KMS-11 (cell line): Measurements from ENCODE around the gene DYNLRB1.

Experiments used
- H2AFZ ChIP-seq: fragments of 200-600 bp; sonication (generic); 2 replicates; pipeline ENCODE4 v1.6.1; 2016; ENCODE audit warnings: antibody characterized with exemption, mixed run types, low read depth
- H3K27ac ChIP-seq: fragments of 200-600 bp; sonication (generic); 2 replicates; pipeline ENCODE4 v1.6.1; 2016; ENCODE audit warnings: mild to moderate bottlenecking, mixed run types
- H3K27me3 ChIP-seq: fragments of 200-600 bp; sonication (generic); 2 replicates; pipeline ENCODE4 v1.6.1; 2017; ENCODE audit warnings: mild to moderate bottlenecking, low read depth, mixed run types, moderate library complexity; ENCODE audit not compliant: insufficient read depth
- H3K36me3 ChIP-seq: fragments of 200-600 bp; sonication (generic); 2 replicates; pipeline ENCODE4 v1.6.1; 2017; ENCODE audit warnings: mild to moderate bottlenecking, mixed run types; ENCODE audit not compliant: insufficient read depth
- H3K4me1 ChIP-seq: fragments of 200-600 bp; sonication (generic); 2 replicates; pipeline ENCODE4 v1.6.1; 2016; ENCODE audit warnings: mild to moderate bottlenecking, low read depth, mixed run types; ENCODE audit not compliant: poor library complexity, severe bottlenecking
- H3K4me2 ChIP-seq: fragments of 200-600 bp; sonication (generic); 2 replicates; pipeline ENCODE4 v1.7.0; 2016; ENCODE audit warnings: mild to moderate bottlenecking, mixed run types
- H3K4me3 ChIP-seq: fragments of 200-600 bp; sonication (generic); IDR thresholded peaks from 2 replicates; pipeline ENCODE4 v1.6.1; 2017; ENCODE audit warnings: low read depth, low read length, mixed read lengths; ENCODE audit not compliant: insufficient read depth
- H3K79me2 ChIP-seq: fragments of 200-600 bp; sonication (generic); 2 replicates; pipeline ENCODE4 v1.6.1; 2016; ENCODE audit warnings: low read depth, mixed run types; ENCODE audit not compliant: insufficient read depth
- H3K9ac ChIP-seq: fragments of 200-600 bp; sonication (generic); 2 replicates; pipeline ENCODE4 v1.6.1; 2016; ENCODE audit warnings: mild to moderate bottlenecking, mixed run types
- H4K20me1 ChIP-seq: fragments of 200-600 bp; sonication (generic); 2 replicates; pipeline ENCODE4 v1.6.1; 2016; ENCODE audit warnings: mild to moderate bottlenecking, mixed run types; ENCODE audit not compliant: insufficient read depth
- CTCF ChIP-seq: fragments of 200-600 bp; sonication (generic); conservative IDR thresholded peaks from 2 replicates; pipeline ENCODE4 v1.6.1; 2017; ENCODE audit warnings: low read depth, mild to moderate bottlenecking, antibody characterized with exemption, low read length, moderate library complexity, mixed read lengths

DYNLRB1 gene

GRCh38 chr20:34528921-34529297 lies 12.7 kb downstream of the DYNLRB1 start:
- peaks cover 20% of the 10 kb centered on the region for H3K79me2 ChIP-seq
- H3K36me3 ChIP-seq = peaks cover 6% of the 10 kb centered on the region; the same call in 1 of the 2 replicates

GRCh38 chr20:34529742-34530141 lies 13.5 kb downstream of the DYNLRB1 start:
- H3K9ac ChIP-seq = no peak overlapping the region
- H3K36me3 ChIP-seq = peaks cover 11% of the 10 kb centered on the region; the same call in 1 of the 2 replicates
- H3K4me1 ChIP-seq = peaks cover 15% of the 10 kb centered on the region
- H3K4me3 ChIP-seq = no peak overlapping the region
- H4K20me1 ChIP-seq = no peaks in the 10 kb centered on the region
- no peak overlapping the region; the same call in 1 of the 2 replicates for H3K27ac ChIP-seq
- no peak overlapping the region for H3K4me2 ChIP-seq
- TF ChIP-seq CTCF = no peak
- H3K27me3 ChIP-seq = no peaks in the 10 kb centered on the region
- H2AFZ ChIP-seq = no peak overlapping the region
- peaks cover 11% of the 10 kb centered on the region for H3K79me2 ChIP-seq

More at GRCh38 chr20:34528921-34529297, 12.7 kb downstream of the DYNLRB1 start:
- no peaks in the 10 kb centered on the region for H3K27me3 ChIP-seq
- H3K4me3 ChIP-seq = no peak overlapping the region
- H4K20me1 ChIP-seq = no peaks in the 10 kb centered on the region
- no peak for TF ChIP-seq CTCF
- no peak overlapping the region for H2AFZ ChIP-seq
- H3K9ac ChIP-seq = no peak overlapping the region
- H3K4me1 ChIP-seq = peaks cover 15% of the 10 kb centered on the region
- no peak overlapping the region for H3K4me2 ChIP-seq
- no peak overlapping the region for H3K27ac ChIP-seq

DNA sequence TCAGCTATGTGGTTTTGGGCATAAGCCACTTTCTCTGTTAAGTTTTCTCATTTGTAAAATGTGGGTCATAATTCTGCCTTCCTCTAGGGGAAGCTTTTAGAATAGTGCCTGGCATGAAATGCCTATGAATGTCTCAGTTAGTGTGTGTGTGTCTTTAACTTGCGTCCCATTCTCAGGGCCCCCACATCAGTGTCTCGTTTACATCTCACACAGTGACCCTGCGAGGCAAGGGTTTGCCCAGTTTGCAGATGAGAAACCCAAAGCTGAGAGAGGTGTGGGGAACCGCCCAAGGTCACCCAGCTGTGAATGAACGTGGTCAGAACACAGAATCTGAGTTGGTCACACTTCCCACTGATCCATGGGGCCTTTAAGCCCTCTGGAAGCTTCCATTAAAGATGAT lies 14.1 kb downstream of the DYNLRB1 start:
- TF ChIP-seq CTCF = no peak
- Histone ChIP-seq H3K79me2 (peaks cover 5% of the 10 kb centered on the region; the same call in 1 of the 2 replicates), H3K27ac (no peak overlapping the region), H3K27me3 (no peaks in the 10 kb centered on the region), H3K4me3 (no peak overlapping the region), H3K4me1 (peaks cover 15% of the 10 kb centered on the region), H3K9ac (no peak overlapping the region), H2AFZ (no peak overlapping the region), H3K36me3 (peaks cover 11% of the 10 kb centered on the region; the same call in 1 of the 2 replicates), H3K4me2 (no peak overlapping the region), H4K20me1 (no peaks in the 10 kb centered on the region)

DNA sequence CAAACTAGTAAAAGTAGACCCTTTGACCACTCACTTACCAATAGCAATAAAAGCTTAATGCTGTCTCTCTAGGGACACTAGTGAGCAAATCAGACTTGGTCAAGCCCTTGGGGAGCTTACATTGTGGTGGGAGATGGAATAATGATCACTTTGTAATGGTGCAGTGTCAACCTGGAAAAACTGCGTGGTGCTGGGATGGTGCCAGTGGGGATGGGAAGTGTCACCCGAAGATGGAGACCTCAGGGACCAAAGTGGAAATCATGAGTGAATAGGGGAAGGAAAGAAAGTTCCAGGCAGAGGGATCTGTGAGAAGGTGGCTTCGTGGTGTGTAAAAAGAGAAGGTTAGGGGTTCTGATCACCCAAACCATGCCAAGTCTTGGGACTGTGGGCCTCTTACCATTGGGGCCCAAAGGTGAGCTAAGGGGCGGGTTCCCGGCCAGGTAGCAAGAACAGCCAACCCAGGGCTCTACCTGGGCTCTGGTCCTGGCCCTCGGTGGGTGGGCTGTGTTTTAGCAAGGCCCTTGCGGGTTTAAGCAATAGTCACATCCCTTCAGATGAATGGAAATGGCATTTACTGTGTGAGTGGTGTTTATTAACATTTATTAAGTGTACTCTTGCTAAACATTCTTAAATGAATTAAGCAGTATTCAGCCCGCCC lies 15.5 kb downstream of the DYNLRB1 start:
- no peak for TF ChIP-seq CTCF
- Histone ChIP-seq H3K27ac (no peak overlapping the region), H4K20me1 (no peaks in the 10 kb centered on the region), H3K4me1 (peaks cover 15% of the 10 kb centered on the region), H3K9ac (no peak overlapping the region), H3K4me3 (no peak overlapping the region), H2AFZ (no peak overlapping the region), H3K4me2 (no peak overlapping the region), H3K36me3 (peaks cover 6% of the 10 kb centered on the region; the same call in 1 of the 2 replicates), H3K27me3 (no peaks in the 10 kb centered on the region), H3K79me2 (no peaks in the 10 kb centered on the region; the same call in 1 of the 2 replicates)
